Activated T-cell treated with anti-CD3 and anti-CD28 coated beads for 24 hours (primary cell): ENCODE results near the gene POR.
A peak's percentile ranks its signal among the peaks of the same experiment; 100 is the strongest.
"Not testable (repeated sequence)": the region's sequence is repeated elsewhere in the genome, so short reads cannot be mapped to it uniquely, and the experiment has no call there.

Experiments
- DNase-seq: peaks from one replicate; pipeline ENCODE4 v3.0.0-alpha.2; 2020; ENCODE audit warnings: low read depth

POR gene

GRCh38 chr7:75885036-75885435 lies 29.9 kb upstream of the POR start:
- DNase-seq: no peak

- DNase-seq: no peak
Measured at GRCh38 chr7:75887669-75888369, 27.1 kb upstream of the POR start.

- no peak for DNase-seq
Measured at GRCh38 chr7:75888464-75889222, 26.3 kb upstream of the POR start.

GRCh38 chr7:75889223-75889825 lies 25.6 kb upstream of the POR start:
- no peak for DNase-seq

GRCh38 chr7:75889826-75890225 lies 25.1 kb upstream of the POR start:
- DNase-seq: no peak

- DNase-seq: not testable (repeated sequence)
Measured at GRCh38 chr7:75891237-75891636, 23.7 kb upstream of the POR start.

- DNase-seq: no peak
Measured at GRCh38 chr7:75891815-75892411, 23.0 kb upstream of the POR start.

- no peak for DNase-seq
Measured at GRCh38 chr7:75892634-75893272, 22.2 kb upstream of the POR start.

GRCh38 chr7:75896803-75897327 lies 18.1 kb upstream of the POR start:
- no peak for DNase-seq

- DNase-seq: no peak
Measured at GRCh38 chr7:75900617-75901315, 14.2 kb upstream of the POR start.

- no peak for DNase-seq
Measured at GRCh38 chr7:75905785-75906604, 9.0 kb upstream of the POR start.

GRCh38 chr7:75906991-75907667 lies 7.8 kb upstream of the POR start:
- no peak for DNase-seq

- not testable (repeated sequence) for DNase-seq
Measured at GRCh38 chr7:75907668-75908039, 7.3 kb upstream of the POR start.

GRCh38 chr7:75909521-75910132 lies 5.3 kb upstream of the POR start:
- DNase-seq: no peak

- not testable (repeated sequence) for DNase-seq
Measured at GRCh38 chr7:75911186-75911585, 3.8 kb upstream of the POR start.

- DNase-seq: no peak
Measured at GRCh38 chr7:75913437-75913836, 1.5 kb upstream of the POR start.

GRCh38 chr7:75914169-75914654 lies 743 bp upstream of the POR start:
- DNase-seq: no peak

GRCh38 chr7:75915416-75916156 lies 631 bp downstream of the POR start:
- DNase-seq: peak; percentile 4

- no peak for DNase-seq
Measured at GRCh38 chr7:75916259-75916658, 1.3 kb downstream of the POR start.
